GM18507 (cell line): ENCODE results near the gene DNAI1.
A peak's percentile ranks its signal among the peaks of the same experiment; 100 is the strongest.
"Not testable (repeated sequence)": the region's sequence is repeated elsewhere in the genome, so short reads cannot be mapped to it uniquely, and the experiment has no call there.

Experiments
- DNase-seq: peaks from one replicate; pipeline ENCODE4 v3.0.0; 2011; ENCODE audit warnings: low read depth; ENCODE audit not compliant: insufficient read length; ENCODE audit errors: extremely low spot score
- FAIRE-seq: peaks from 2 replicates; lab custom pipeline; 2011; peaks lifted over from hg19 to GRCh38; lab: Jason Lieb, UNC

Gene DNAI1

GRCh38 chr9:34482746-34483145, 24.1 kb downstream of the DNAI1 start:
- not testable (repeated sequence) for DNase-seq, FAIRE-seq

GRCh38 chr9:34484678-34485077, 26.1 kb downstream of the DNAI1 start:
- FAIRE-seq (no peak), DNase-seq (no peak)

GRCh38 chr9:34485822-34486221, 27.2 kb downstream of the DNAI1 start:
- DNase-seq (no peak), FAIRE-seq (no peak)

GRCh38 chr9:34486572-34486971, 28.0 kb downstream of the DNAI1 start:
- FAIRE-seq (no peak), DNase-seq (no peak)

- DNase-seq, result no peak
- no peak for FAIRE-seq
These were observed 31.8 kb downstream of the DNAI1 start for GRCh38 chr9:34490360-34490759.

GRCh38 chr9:34490760-34491159, 32.2 kb downstream of the DNAI1 start:
- FAIRE-seq (no peak), DNase-seq (no peak)

GRCh38 chr9:34491596-34491995, 33.0 kb downstream of the DNAI1 start:
- no peak for DNase-seq
- no peak for FAIRE-seq

GRCh38 chr9:34492051-34492450, 33.4 kb downstream of the DNAI1 start:
- DNase-seq (no peak), FAIRE-seq (no peak)

GRCh38 chr9:34493972-34494535, 35.4 kb downstream of the DNAI1 start:
- peak; percentile 46 for FAIRE-seq
- DNase-seq, result no peak

- FAIRE-seq (no peak), DNase-seq (no peak)
These were observed 37.6 kb downstream of the DNAI1 start for GRCh38 chr9:34496149-34496712.

GRCh38 chr9:34498553-34498952, 39.9 kb downstream of the DNAI1 start:
- FAIRE-seq (no peak), DNase-seq (no peak)

GRCh38 chr9:34499076-34499475, 40.5 kb downstream of the DNAI1 start:
- DNase-seq (no peak), FAIRE-seq (no peak)

GRCh38 chr9:34500623-34501267, 42.1 kb downstream of the DNAI1 start:
- DNase-seq, result peak; percentile 59
- FAIRE-seq, result peak; percentile 85

GRCh38 chr9:34501372-34501771, 42.8 kb downstream of the DNAI1 start:
- FAIRE-seq (no peak), DNase-seq (no peak)

GRCh38 chr9:34501889-34502425, 43.4 kb downstream of the DNAI1 start:
- DNase-seq (no peak), FAIRE-seq (no peak)

GRCh38 chr9:34502471-34502870, 43.9 kb downstream of the DNAI1 start:
- DNase-seq (no peak), FAIRE-seq (no peak)

GRCh38 chr9:34502891-34503290, 44.3 kb downstream of the DNAI1 start:
- FAIRE-seq (no peak), DNase-seq (no peak)

GRCh38 chr9:34503406-34503805, 44.8 kb downstream of the DNAI1 start:
- FAIRE-seq, result no peak
- DNase-seq, result no peak

GRCh38 chr9:34505370-34506120, 46.9 kb downstream of the DNAI1 start:
- no peak for DNase-seq
- FAIRE-seq, result no peak

GRCh38 chr9:34506623-34507022, 48.0 kb downstream of the DNAI1 start:
- DNase-seq (no peak), FAIRE-seq (no peak)
